Gastroesophageal sphincter (tissue), 4 donors: Measurements from ENCODE around the gene RIMS1. TPM values are rescaled to one million over a fixed set of nuclear protein-coding genes. Genes with fewer than 3 reads are reported as not detected.
A peak's percentile ranks its signal among the peaks of the same experiment; 100 is the strongest.

ENCODE experiments used
- ATAC-seq: fragments of 150-250 bp; one replicate; pipeline ENCODE4 v1.9.1; 2016; ENCODE audit warnings: mild to moderate bottlenecking, moderate library complexity
- H3K27ac ChIP-seq, 4 donors: fragments of 200-600 bp; sonication (generic) in 3 of 4; 1 replicate in 3 of 4; 2 replicates in 1 of 4; pipeline ENCODE4 v1.5.1; 2016 to 2019
- H3K27me3 ChIP-seq: fragments of 200-600 bp; sonication (generic); one replicate; pipeline ENCODE4 v1.5.1; 2019
- H3K36me3 ChIP-seq, 2 donors: fragments of 200-600 bp; sonication (generic); one replicate each; pipeline ENCODE4 v1.5.1; 2019; ENCODE audit warnings: control low read depth in 1 of 2
- H3K4me1 ChIP-seq, 3 donors: fragments of 200-600 bp; sonication (generic); 1 replicate in 2 of 3; 2 replicates in 1 of 3; pipeline ENCODE4 v1.5.1; 2016 to 2019; ENCODE audit warnings: control low read depth in 2 of 3
- H3K4me3 ChIP-seq, 2 donors: fragments of 200-600 bp; sonication (generic); one replicate each; pipeline ENCODE4 v1.5.1; 2019; ENCODE audit warnings: mild to moderate bottlenecking in 1 of 2, moderate library complexity in 1 of 2
- H3K9me3 ChIP-seq, 3 donors: fragments of 200-600 bp; sonication (generic); one replicate each; pipeline ENCODE4 v1.5.1; 2017 to 2019; ENCODE audit warnings: control low read depth in 2 of 3
- CTCF ChIP-seq, 4 experiments: fragments of 200-600 bp in 2 of 4; fragments of 450-650 bp in 2 of 4; sonication (generic) in 1 of 4; IDR thresholded peaks; one replicate each; pipeline ENCODE4 v1.5.1; 2017 to 2019; ENCODE audit warnings: antibody characterized with exemption in 4 of 4, mild to moderate bottlenecking in 2 of 4, moderate library complexity in 2 of 4
- EP300 ChIP-seq: sonication (generic); formaldehyde crosslinking; IDR thresholded peaks from one replicate; pipeline ENCODE4 v1.6.1; 2017; ENCODE audit warnings: antibody characterized with exemption, mild to moderate bottlenecking
- POLR2A ChIP-seq, 2 donors: fragments of 450-650 bp; IDR thresholded peaks; one replicate each; pipeline ENCODE4 v1.6.1; 2017; ENCODE audit warnings: antibody characterized with exemption in 2 of 2, mild to moderate bottlenecking in 2 of 2, moderate library complexity in 1 of 2
- POLR2AphosphoS5 ChIP-seq: sonication (generic); formaldehyde crosslinking; IDR thresholded peaks from one replicate; pipeline ENCODE4 v1.6.1; 2017; ENCODE audit warnings: antibody characterized with exemption
- WGBS, 2 donors: methylation state at CpG; one replicate each; pipeline ENCODE4 v1.1.5; 2018; ENCODE audit warnings: low coverage in 1 of 2; 5-methylcytosine and 5-hydroxymethylcytosine counted together
- total RNA-seq, 4 donors: library from RNA; depleted of rRNA; stranded (reverse); fragments of >200 nt; gene quantifications; one replicate each; pipeline ENCODE4 v1.1.0, GENCODE V29; 2016

The RIMS1 gene
- total RNA-seq, 4 donors from 2014 or later = 9.3 to 66.5 (median 17.7) TPM

GRCh38 chr6:72081871-72082270 lies 195.5 kb downstream of the RIMS1 start:
- no peak overlapping the region for H3K27ac ChIP-seq
- H3K4me3 ChIP-seq = no peak overlapping the region
- H3K4me1 ChIP-seq = no peaks in the 10 kb centered on the region
- H3K27me3 ChIP-seq = peaks cover 10% of the 10 kb centered on the region
- no peaks in the 10 kb centered on the region for H3K9me3 ChIP-seq
- TF ChIP-seq EP300 (no peak), CTCF (IDR thresholded peaks at IDR 0.05) (no peak), POLR2A (IDR thresholded peaks at IDR 0.05) (no peak), POLR2AphosphoS5 (no peak)
- H3K36me3 ChIP-seq = no peaks in the 10 kb centered on the region
- no peak for ATAC-seq

- no peaks in the 10 kb centered on the region for H3K9me3 ChIP-seq
- peaks cover 10% of the 10 kb centered on the region for H3K27me3 ChIP-seq
- 87 to 89% methylated on average over 1 of the region's 1 CpG for WGBS, 2 donors
- no peak for ATAC-seq
- no peaks in the 10 kb centered on the region for H3K4me1 ChIP-seq
- no peak for TF ChIP-seq CTCF (IDR thresholded peaks at IDR 0.05)
- TF ChIP-seq POLR2A (IDR thresholded peaks at IDR 0.05) = no peak
- no peaks in the 10 kb centered on the region for H3K36me3 ChIP-seq
- no peak overlapping the region for H3K4me3 ChIP-seq
- H3K27ac ChIP-seq = no peak overlapping the region
Measured at GRCh38 chr6:72083976-72084375, 197.6 kb downstream of the RIMS1 start.

- Histone ChIP-seq H3K9me3 (no peaks in the 10 kb centered on the region), H3K27ac (no peak overlapping the region), H3K4me3 (no peak overlapping the region), H3K27me3 (peaks cover 9% of the 10 kb centered on the region), H3K36me3 (no peaks in the 10 kb centered on the region), H3K4me1 (no peaks in the 10 kb centered on the region)
- no peak for TF ChIP-seq EP300
- TF ChIP-seq POLR2A (IDR thresholded peaks at IDR 0.05) = no peak
- peak; percentile 23 to 41 (median 24) for TF ChIP-seq CTCF (IDR thresholded peaks at IDR 0.05)
- no peak for TF ChIP-seq POLR2AphosphoS5
- no peak for ATAC-seq
- 0% methylated on average over 1 of the region's 1 CpG for WGBS, 2 donors
Measured at GRCh38 chr6:72084992-72085569, 198.7 kb downstream of the RIMS1 start.

GRCh38 chr6:72094506-72094905 lies 208.2 kb downstream of the RIMS1 start:
- Histone ChIP-seq H3K27me3 (no peaks in the 10 kb centered on the region), H3K27ac (no peak overlapping the region), H3K4me1 (no peaks in the 10 kb centered on the region), H3K4me3 (no peak overlapping the region), H3K36me3 (no peaks in the 10 kb centered on the region), H3K9me3 (no peaks in the 10 kb centered on the region)
- TF ChIP-seq EP300 = no peak
- no peak for TF ChIP-seq POLR2A (IDR thresholded peaks at IDR 0.05)
- TF ChIP-seq POLR2AphosphoS5 = no peak
- TF ChIP-seq CTCF (IDR thresholded peaks at IDR 0.05) = no peak
- ATAC-seq = no peak
- 77 to 88% methylated on average over 1 of the region's 1 CpG for WGBS, 2 donors

GRCh38 chr6:72102561-72102960 lies 216.2 kb downstream of the RIMS1 start:
- Histone ChIP-seq H3K9me3 (no peaks in the 10 kb centered on the region), H3K36me3 (no peaks in the 10 kb centered on the region), H3K27ac (no peak overlapping the region), H3K4me3 (no peak overlapping the region), H3K27me3 (no peaks in the 10 kb centered on the region), H3K4me1 (no peaks in the 10 kb centered on the region)
- TF ChIP-seq POLR2A (IDR thresholded peaks at IDR 0.05) (no peak), CTCF (IDR thresholded peaks at IDR 0.05) (no peak), POLR2AphosphoS5 (no peak), EP300 (no peak)
- no peak for ATAC-seq
